ENCODE data around the gene DNAH8.
"Not testable (repeated sequence)": the region's sequence is repeated elsewhere in the genome, so short reads cannot be mapped to it uniquely, and the experiment has no call there.

DNAH8 gene

DNA sequence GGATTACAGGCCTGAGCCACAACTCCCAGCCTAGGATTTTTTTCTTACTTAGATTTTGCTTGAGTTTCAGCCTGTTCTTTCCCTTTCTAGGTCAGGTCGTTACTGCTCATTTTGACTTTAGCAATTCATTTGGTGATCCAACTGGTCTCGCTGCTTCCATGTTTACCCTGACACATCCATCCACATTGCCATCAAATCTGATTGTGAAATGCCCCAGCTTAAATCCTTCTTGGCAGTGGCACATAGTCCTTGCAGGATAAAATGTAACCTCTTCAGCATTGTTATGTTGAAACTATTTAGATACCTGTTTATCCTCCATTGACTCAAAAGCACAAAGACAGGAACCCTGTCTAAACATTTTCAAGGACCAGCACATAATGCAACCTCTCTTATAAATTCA is 77.2 kb downstream of the DNAH8 start:
- Histone ChIP-seq H4K20me1 (ENCODE audit: low read depth, low read length) (no peaks in the 10 kb centered on the region), H3K79me2 (ENCODE audit: insufficient read depth, low read length) (no peaks in the 10 kb centered on the region), H3K4me2 (ENCODE audit: low read depth, low read length, poor library complexity, severe bottlenecking) (no peak overlapping the region), H3K36me3 (ENCODE audit: low read length) (no peaks in the 10 kb centered on the region), H3K9me3 (ENCODE audit: insufficient read depth, low read length) (no peaks in the 10 kb centered on the region), H3K27ac (ENCODE audit: low read depth, low read length) (no peak overlapping the region), H3K4me3 (ENCODE audit: insufficient read depth, low read length, poor library complexity, severe bottlenecking) (no peak overlapping the region), H2AFZ (ENCODE audit: low read depth, low read length, severe bottlenecking) (no peak overlapping the region), H3F3A (ENCODE audit: insufficient read depth) (no peaks in the 10 kb centered on the region), H3K9ac (ENCODE audit: low read length) (no peak overlapping the region), H3K27me3 (ENCODE audit: low read length) (no peaks in the 10 kb centered on the region), H3K9me2 (replicated peaks; ENCODE audit: insufficient read depth, low read length) (no peaks in the 10 kb centered on the region)
- TF ChIP-seq, protein P1, sequence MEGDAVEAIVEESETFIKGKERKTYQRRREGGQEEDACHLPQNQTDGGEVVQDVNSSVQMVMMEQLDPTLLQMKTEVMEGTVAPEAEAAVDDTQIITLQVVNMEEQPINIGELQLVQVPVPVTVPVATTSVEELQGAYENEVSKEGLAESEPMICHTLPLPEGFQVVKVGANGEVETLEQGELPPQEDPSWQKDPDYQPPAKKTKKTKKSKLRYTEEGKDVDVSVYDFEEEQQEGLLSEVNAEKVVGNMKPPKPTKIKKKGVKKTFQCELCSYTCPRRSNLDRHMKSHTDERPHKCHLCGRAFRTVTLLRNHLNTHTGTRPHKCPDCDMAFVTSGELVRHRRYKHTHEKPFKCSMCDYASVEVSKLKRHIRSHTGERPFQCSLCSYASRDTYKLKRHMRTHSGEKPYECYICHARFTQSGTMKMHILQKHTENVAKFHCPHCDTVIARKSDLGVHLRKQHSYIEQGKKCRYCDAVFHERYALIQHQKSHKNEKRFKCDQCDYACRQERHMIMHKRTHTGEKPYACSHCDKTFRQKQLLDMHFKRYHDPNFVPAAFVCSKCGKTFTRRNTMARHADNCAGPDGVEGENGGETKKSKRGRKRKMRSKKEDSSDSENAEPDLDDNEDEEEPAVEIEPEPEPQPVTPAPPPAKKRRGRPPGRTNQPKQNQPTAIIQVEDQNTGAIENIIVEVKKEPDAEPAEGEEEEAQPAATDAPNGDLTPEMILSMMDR (IDR thresholded peaks at IDR 0.05; ENCODE audit: insufficient read depth, low read length, poor library complexity, severe bottlenecking): no peak
- no peak for TF ChIP-seq EZH2phosphoT487 (conservative IDR thresholded peaks at IDR 0.05; ENCODE audit: low read length)

DNA sequence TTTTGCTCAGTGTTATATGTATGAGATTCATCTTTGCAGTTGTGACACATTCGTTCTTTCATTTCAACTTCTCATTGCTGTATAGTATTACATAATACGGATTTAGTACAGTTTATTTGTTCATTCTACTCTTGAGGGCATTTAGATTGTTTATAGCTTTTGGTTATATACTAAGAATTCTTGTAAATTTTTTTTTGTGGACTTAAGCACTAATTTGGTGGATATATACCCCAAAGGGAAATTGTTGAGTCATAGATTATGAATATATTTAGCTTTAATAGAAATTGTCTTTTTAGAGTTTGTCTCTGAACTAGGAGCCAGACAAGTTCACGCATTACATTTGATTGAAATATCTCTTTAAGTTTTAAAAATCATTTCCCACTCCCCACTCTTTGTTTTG is 79.6 kb downstream of the DNAH8 start:
- Histone ChIP-seq H3F3A (ENCODE audit: insufficient read depth) (no peaks in the 10 kb centered on the region), H3K9me2 (replicated peaks; ENCODE audit: insufficient read depth, low read length) (no peaks in the 10 kb centered on the region), H3K4me2 (ENCODE audit: low read depth, low read length, poor library complexity, severe bottlenecking) (no peak overlapping the region), H4K20me1 (ENCODE audit: low read depth, low read length) (no peaks in the 10 kb centered on the region), H3K36me3 (ENCODE audit: low read length) (no peaks in the 10 kb centered on the region), H3K9me3 (ENCODE audit: insufficient read depth, low read length) (no peaks in the 10 kb centered on the region), H3K79me2 (ENCODE audit: insufficient read depth, low read length) (no peaks in the 10 kb centered on the region), H3K4me3 (ENCODE audit: insufficient read depth, low read length, poor library complexity, severe bottlenecking) (no peak overlapping the region), H3K27me3 (ENCODE audit: low read length) (no peaks in the 10 kb centered on the region), H3K9ac (ENCODE audit: low read length) (no peak overlapping the region), H3K27ac (ENCODE audit: low read depth, low read length) (no peak overlapping the region), H2AFZ (ENCODE audit: low read depth, low read length, severe bottlenecking) (no peak overlapping the region)
- no peak for TF ChIP-seq EZH2phosphoT487 (conservative IDR thresholded peaks at IDR 0.05; ENCODE audit: low read length)
- TF ChIP-seq, protein P1 (IDR thresholded peaks at IDR 0.05; ENCODE audit: insufficient read depth, low read length, poor library complexity, severe bottlenecking): no peak

DNA sequence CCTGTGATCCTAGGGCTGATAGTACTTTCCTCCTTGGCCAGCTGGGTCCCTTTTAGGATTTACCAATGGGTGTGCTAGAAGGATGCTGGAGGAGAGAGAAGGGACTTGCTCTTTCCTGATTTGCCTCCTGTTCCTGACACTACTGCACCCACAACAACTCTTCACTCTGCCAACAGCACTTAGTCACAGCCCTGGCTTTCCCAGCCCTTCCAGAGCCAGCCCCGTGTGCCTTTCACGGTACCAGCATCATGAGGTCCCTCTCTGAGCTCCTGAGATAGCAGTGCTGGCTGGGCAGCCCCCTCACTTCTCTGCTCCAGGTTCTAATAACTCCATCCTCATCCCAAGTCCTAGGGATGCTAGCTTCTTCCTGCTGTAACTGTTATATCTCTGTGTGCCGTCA is 80.9 kb downstream of the DNAH8 start:
- no peaks in the 10 kb centered on the region for H3F3A ChIP-seq (ENCODE audit: insufficient read depth)
- H3K4me2 ChIP-seq (ENCODE audit: low read depth, low read length, poor library complexity, severe bottlenecking): no peak overlapping the region
- H3K9ac ChIP-seq (ENCODE audit: low read length): no peak overlapping the region
- no peaks in the 10 kb centered on the region for H3K36me3 ChIP-seq (ENCODE audit: low read length)
- no peaks in the 10 kb centered on the region for H3K9me3 ChIP-seq (ENCODE audit: insufficient read depth, low read length)
- no peak overlapping the region for H3K4me3 ChIP-seq (ENCODE audit: insufficient read depth, low read length, poor library complexity, severe bottlenecking)
- no peaks in the 10 kb centered on the region for H4K20me1 ChIP-seq (ENCODE audit: low read depth, low read length)
- no peak for TF ChIP-seq EZH2phosphoT487 (conservative IDR thresholded peaks at IDR 0.05; ENCODE audit: low read length)
- TF ChIP-seq, protein P1 (IDR thresholded peaks at IDR 0.05; ENCODE audit: insufficient read depth, low read length, poor library complexity, severe bottlenecking): no peak
- no peaks in the 10 kb centered on the region for H3K9me2 ChIP-seq (replicated peaks; ENCODE audit: insufficient read depth, low read length)
- H3K27me3 ChIP-seq (ENCODE audit: low read length): no peaks in the 10 kb centered on the region
- no peaks in the 10 kb centered on the region for H3K79me2 ChIP-seq (ENCODE audit: insufficient read depth, low read length)
- no peak overlapping the region for H2AFZ ChIP-seq (ENCODE audit: low read depth, low read length, severe bottlenecking)
- no peak overlapping the region for H3K27ac ChIP-seq (ENCODE audit: low read depth, low read length)

DNA sequence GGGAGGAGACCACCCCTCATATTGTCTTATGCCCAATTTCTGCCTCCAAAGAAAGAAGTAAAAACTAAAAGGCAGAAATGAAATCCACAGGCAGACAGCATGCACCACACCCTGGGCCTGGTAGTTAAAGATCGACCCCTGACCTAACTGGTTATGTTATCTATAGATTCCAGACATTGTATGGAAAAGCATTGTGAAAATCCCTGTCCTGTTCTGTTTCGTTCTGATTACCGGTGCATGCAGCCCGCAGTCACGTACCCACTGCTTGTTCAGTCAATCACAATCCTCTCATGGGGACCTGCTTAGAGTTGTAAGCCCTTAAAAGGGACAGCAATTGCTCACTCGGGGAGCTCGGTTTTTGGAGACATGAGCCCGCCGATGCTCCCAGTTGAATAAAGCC is 81.3 kb downstream of the DNAH8 start:
- not testable (repeated sequence) for H3F3A ChIP-seq (ENCODE audit: insufficient read depth); H3K9me2 ChIP-seq (replicated peaks; ENCODE audit: insufficient read depth, low read length); H3K79me2 ChIP-seq (ENCODE audit: insufficient read depth, low read length); H3K9me3 ChIP-seq (ENCODE audit: insufficient read depth, low read length); H4K20me1 ChIP-seq (ENCODE audit: low read depth, low read length); H3K27ac ChIP-seq (ENCODE audit: low read depth, low read length); H3K9ac ChIP-seq (ENCODE audit: low read length); H2AFZ ChIP-seq (ENCODE audit: low read depth, low read length, severe bottlenecking); H3K27me3 ChIP-seq (ENCODE audit: low read length); H3K36me3 ChIP-seq (ENCODE audit: low read length); H3K4me2 ChIP-seq (ENCODE audit: low read depth, low read length, poor library complexity, severe bottlenecking); H3K4me3 ChIP-seq (ENCODE audit: insufficient read depth, low read length, poor library complexity, severe bottlenecking)

Data from SU-DHL-6 (cell line).